ENCODE measurements around the gene USO1. TPM values are rescaled to one million over a fixed set of nuclear protein-coding genes. Genes with fewer than 3 reads are reported as not detected.

The USO1 gene
- polyA plus RNA-seq, 1 donor (not counting 4 experiments of a cell fraction or from before 2014, with no cell fraction given), result 75.4 TPM

GRCh38 chr4:75705198-75705977 lies 19.0 kb upstream of the USO1 start:
- no peaks in the 10 kb centered on the region for H3K4me1 ChIP-seq (ENCODE audit: control insufficient read depth, extremely low read depth, insufficient read depth, low read length)
- TF ChIP-seq CTCF (optimal IDR thresholded peaks at IDR 0.05 in 1 of 3, IDR thresholded peaks at IDR 0.05 in 1 of 3, conservative IDR thresholded peaks at IDR 0.05 in 1 of 3; ENCODE audit: extremely low read depth in 1 of 3, insufficient read depth in 2 of 3, low read length in 3 of 3), result no peak

DNA sequence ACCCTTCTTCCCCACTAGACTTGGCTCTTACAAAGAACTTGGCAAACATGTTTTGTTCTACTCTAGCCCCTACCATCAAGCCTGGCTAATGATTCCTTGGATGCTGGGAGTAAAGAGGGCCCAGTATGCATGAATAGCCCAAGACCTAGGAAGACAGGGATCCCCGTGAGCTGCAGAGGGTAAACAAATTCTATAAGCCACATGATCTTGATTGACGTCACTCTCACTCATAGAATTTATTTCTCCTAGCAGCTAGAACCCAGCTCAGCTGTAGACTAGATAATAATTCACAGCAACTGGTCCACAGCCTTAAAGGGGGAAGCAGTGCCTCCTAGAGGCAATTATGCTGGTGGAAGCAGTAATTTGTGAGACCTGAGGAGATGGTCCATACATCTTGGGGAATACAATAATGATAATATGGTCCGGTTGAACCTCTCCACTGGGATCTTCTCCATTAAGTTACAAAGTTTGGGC lies 16.1 kb upstream of the USO1 start:
- H3K4me3 ChIP-seq (ENCODE audit: control insufficient read depth in 2 of 3, extremely low read depth in 1 of 3, insufficient read depth in 2 of 3, low read depth in 1 of 3, low read length in 3 of 3), result no peak overlapping the region
- H2AFZ ChIP-seq (ENCODE audit: control insufficient read depth, low read length), result no peak overlapping the region
- H3K36me3 ChIP-seq (ENCODE audit: control insufficient read depth in 2 of 2, extremely low read depth in 1 of 2, insufficient read depth in 2 of 2, low read length in 2 of 2), result no peaks in the 10 kb centered on the region
- dilution Hi-C loops (cut with MboI; ENCODE audit: extremely low pct_ligation_motif_present, low sequenced_read_pairs), result no loop called here
- no peaks in the 10 kb centered on the region for H3K9me1 ChIP-seq (ENCODE audit: control insufficient read depth, extremely low read depth, insufficient read depth, low read length)
- H3K4me1 ChIP-seq (ENCODE audit: control insufficient read depth, extremely low read depth, insufficient read depth, low read length), result no peaks in the 10 kb centered on the region
- H4K20me1 ChIP-seq (ENCODE audit: control insufficient read depth, extremely low read depth, insufficient read depth, low read length), result no peaks in the 10 kb centered on the region
- H3K27ac ChIP-seq (ENCODE audit: control insufficient read depth, insufficient read depth, low read length), result no peak overlapping the region
- FAIRE-seq (no peak), DNase-seq (ENCODE audit: low read depth, low spot score) (no peak)
- H3K4me2 ChIP-seq (ENCODE audit: control insufficient read depth, extremely low read depth, insufficient read depth, low read depth, low read length), result no peak overlapping the region
- no peaks in the 10 kb centered on the region for H3K27me3 ChIP-seq (ENCODE audit: control insufficient read depth, extremely low read depth, insufficient read depth, low read length)
- no peak overlapping the region for H3K9ac ChIP-seq (ENCODE audit: control insufficient read depth, extremely low read depth, insufficient read depth, low read length)
- TF ChIP-seq EZH2 (IDR thresholded peaks at IDR 0.05; ENCODE audit: low read length), result no peak
- TF ChIP-seq CTCF (optimal IDR thresholded peaks at IDR 0.05 in 1 of 3, IDR thresholded peaks at IDR 0.05 in 1 of 3, conservative IDR thresholded peaks at IDR 0.05 in 1 of 3; ENCODE audit: extremely low read depth in 1 of 3, insufficient read depth in 2 of 3, low read length in 3 of 3), result peak; percentile 10 to 35 (median 31)
- no peaks in the 10 kb centered on the region for H3K79me2 ChIP-seq (ENCODE audit: control insufficient read depth, insufficient read depth, low read length)
- no peaks in the 10 kb centered on the region for H3K9me3 ChIP-seq (ENCODE audit: control insufficient read depth, low read depth, low read length)

More at GRCh38 chr4:75705198-75705977, 19.0 kb upstream of the USO1 start:
- Histone ChIP-seq H3K4me3 (ENCODE audit: control insufficient read depth in 2 of 3, extremely low read depth in 1 of 3, insufficient read depth in 2 of 3, low read depth in 1 of 3, low read length in 3 of 3) (no peak overlapping the region), H3K27me3 (ENCODE audit: control insufficient read depth, extremely low read depth, insufficient read depth, low read length) (no peaks in the 10 kb centered on the region), H3K36me3 (ENCODE audit: control insufficient read depth in 2 of 2, extremely low read depth in 1 of 2, insufficient read depth in 2 of 2, low read length in 2 of 2) (no peaks in the 10 kb centered on the region), H3K79me2 (ENCODE audit: control insufficient read depth, insufficient read depth, low read length) (no peaks in the 10 kb centered on the region), H3K9me3 (ENCODE audit: control insufficient read depth, low read depth, low read length) (no peaks in the 10 kb centered on the region), H3K9ac (ENCODE audit: control insufficient read depth, extremely low read depth, insufficient read depth, low read length) (no peak overlapping the region), H3K9me1 (ENCODE audit: control insufficient read depth, extremely low read depth, insufficient read depth, low read length) (no peaks in the 10 kb centered on the region), H3K4me2 (ENCODE audit: control insufficient read depth, extremely low read depth, insufficient read depth, low read depth, low read length) (no peak overlapping the region), H2AFZ (ENCODE audit: control insufficient read depth, low read length) (no peak overlapping the region), H3K27ac (ENCODE audit: control insufficient read depth, insufficient read depth, low read length) (no peak overlapping the region), H4K20me1 (ENCODE audit: control insufficient read depth, extremely low read depth, insufficient read depth, low read length) (no peaks in the 10 kb centered on the region)
- no peak for DNase-seq (ENCODE audit: low read depth, low spot score)
- dilution Hi-C loops (cut with MboI; ENCODE audit: extremely low pct_ligation_motif_present, low sequenced_read_pairs), result no loop called here
- no peak for FAIRE-seq
